ENCODE measurements around the gene CARM1. TPM values are rescaled to one million over a fixed set of nuclear protein-coding genes. Genes with fewer than 3 reads are reported as not detected.

The CARM1 gene
- polyA plus RNA-seq, 2 of the 4 experiments (the other 2 are of a cell fraction): 15.2 to 32.2 TPM

- H3K4me3 ChIP-seq: peak overlapping the region; percentile 51
- ChIA-PET POLR2A (interaction anchor here (1.1 to 2.2 kb wide), 5 partner anchors 10 to 119 kb away, joined by 3 to 23 read pairs (median 3); partner anchors contain the start of gene DNM2), CTCF (interaction anchor here (0.6 to 6.7 kb wide), 8 partner anchors 9 to 137 kb away, joined by 3 to 65 read pairs (median 4); partner anchors contain the start of gene DNM2)
- FAIRE-seq: no peak
- H3K9me3 ChIP-seq: peaks cover 7% of the 10 kb centered on the region
- H3K4me1 ChIP-seq: peaks cover 8% of the 10 kb centered on the region; the same call in 2 of the 3 replicates
- DNase-seq (ENCODE audit: low read depth in 1 of 2, low spot score in 1 of 2): peak; percentile 76 to 93
- peak overlapping the region; percentile 89 to 99 for H3K27ac ChIP-seq
- peak; percentile 42 to 47; a peak in 5 of 6 replicates for ATAC-seq
- H3K4me2 ChIP-seq: peak overlapping the region; percentile 63
- WGBS (ENCODE audit: missing lambda C conversion rate): 40% methylated on average over 32 of the region's 38 CpGs
- TF ChIP-seq USF2 (IDR thresholded peaks at IDR 0.05) (peak; percentile 89), RFX5 (IDR thresholded peaks at IDR 0.05) (no peak), ZFP36 (IDR thresholded peaks at IDR 0.05; ENCODE audit: borderline replicate concordance, partially characterized antibody) (no peak), HMGXB4 (CRISPR knock-in tag; IDR thresholded peaks at IDR 0.05; ENCODE audit: borderline replicate concordance) (no peak), GATA3 (IDR thresholded peaks at IDR 0.05; ENCODE audit: borderline replicate concordance) (0 out of 2 replicates have a peak, but pooled peaks have one; percentile 33), HOXB13 (CRISPR knock-in tag; IDR thresholded peaks at IDR 0.05; ENCODE audit: low read depth) (peak; percentile 99), POLR2A (IDR thresholded peaks at IDR 0.05; ENCODE audit: low read length) (0 out of 2 replicates have a peak, but pooled peaks have one; percentile 14), HDAC2 (IDR thresholded peaks at IDR 0.05) (peak; percentile 59; the same call in 1 of the 2 replicates), EP300 (IDR thresholded peaks at IDR 0.05) (no peak), FOSL2 (IDR thresholded peaks at IDR 0.05) (no peak), FOSL2 (CRISPR knock-in tag; IDR thresholded peaks at IDR 0.05) (peak; percentile 55), PHF8 (IDR thresholded peaks at IDR 0.05; ENCODE audit: borderline replicate concordance, low read depth) (no peak), CTCF (IDR thresholded peaks at IDR 0.05) (no peak), MYC (IDR thresholded peaks at IDR 0.05; ENCODE audit: borderline replicate concordance, low read length) (peak; percentile 76; the same call in 1 of the 2 replicates), EHF (CRISPR knock-in tag; IDR thresholded peaks at IDR 0.05) (peak; percentile 93), KDM1A (IDR thresholded peaks at IDR 0.05; ENCODE audit: low read depth) (no peak), CBX8 (IDR thresholded peaks at IDR 0.05) (no peak), SREBF2 (IDR thresholded peaks at IDR 0.05) (no peak), KDM5A (IDR thresholded peaks at IDR 0.05) (no peak), NPAS2 (CRISPR knock-in tag; IDR thresholded peaks at IDR 0.05; ENCODE audit: borderline replicate concordance) (peak; percentile 75), JUNB (IDR thresholded peaks at IDR 0.05) (no peak), RAD21 (conservative IDR thresholded peaks at IDR 0.05 in 1 of 2, IDR thresholded peaks at IDR 0.05 in 1 of 2) (no peak), MAZ (IDR thresholded peaks at IDR 0.05; ENCODE audit: borderline replicate concordance, low read depth, low read length) (no peak), RNF2 (IDR thresholded peaks at IDR 0.05; ENCODE audit: borderline replicate concordance, low read depth) (peak; percentile 93), PBX3 (IDR thresholded peaks at IDR 0.05) (no peak), ELK1 (IDR thresholded peaks at IDR 0.05; ENCODE audit: low read depth, low read length) (no peak), NFE2L2 (conservative IDR thresholded peaks at IDR 0.05; ENCODE audit: low read length) (no peak), EHMT2 (IDR thresholded peaks at IDR 0.05; ENCODE audit: low read depth) (no peak), HES2 (IDR thresholded peaks at IDR 0.05) (no peak), NR3C1 (IDR thresholded peaks at IDR 0.05) (no peak), ZC3H11A (IDR thresholded peaks at IDR 0.05) (no peak), HOXB5 (CRISPR knock-in tag; IDR thresholded peaks at IDR 0.05) (peak; percentile 94), HOXA7 (CRISPR knock-in tag; IDR thresholded peaks at IDR 0.05) (peak; percentile 78; the same call in 1 of the 2 replicates), ZSCAN20 (CRISPR knock-in tag; IDR thresholded peaks at IDR 0.05) (peak; percentile 92), MAFK (IDR thresholded peaks at IDR 0.05; ENCODE audit: partially characterized antibody) (no peak)
These were observed 34.6 kb upstream of the CARM1 start for GRCh38 chr19:10836479-10837330.

All from A549 (cell line).